ENCODE results near the gene HERC2. TPM values are rescaled to one million over a fixed set of nuclear protein-coding genes. Genes with fewer than 3 reads are reported as not detected.
"Not testable (repeated sequence)": the region's sequence is repeated elsewhere in the genome, so short reads cannot be mapped to it uniquely, and the experiment has no call there.

HERC2 gene, protein sequence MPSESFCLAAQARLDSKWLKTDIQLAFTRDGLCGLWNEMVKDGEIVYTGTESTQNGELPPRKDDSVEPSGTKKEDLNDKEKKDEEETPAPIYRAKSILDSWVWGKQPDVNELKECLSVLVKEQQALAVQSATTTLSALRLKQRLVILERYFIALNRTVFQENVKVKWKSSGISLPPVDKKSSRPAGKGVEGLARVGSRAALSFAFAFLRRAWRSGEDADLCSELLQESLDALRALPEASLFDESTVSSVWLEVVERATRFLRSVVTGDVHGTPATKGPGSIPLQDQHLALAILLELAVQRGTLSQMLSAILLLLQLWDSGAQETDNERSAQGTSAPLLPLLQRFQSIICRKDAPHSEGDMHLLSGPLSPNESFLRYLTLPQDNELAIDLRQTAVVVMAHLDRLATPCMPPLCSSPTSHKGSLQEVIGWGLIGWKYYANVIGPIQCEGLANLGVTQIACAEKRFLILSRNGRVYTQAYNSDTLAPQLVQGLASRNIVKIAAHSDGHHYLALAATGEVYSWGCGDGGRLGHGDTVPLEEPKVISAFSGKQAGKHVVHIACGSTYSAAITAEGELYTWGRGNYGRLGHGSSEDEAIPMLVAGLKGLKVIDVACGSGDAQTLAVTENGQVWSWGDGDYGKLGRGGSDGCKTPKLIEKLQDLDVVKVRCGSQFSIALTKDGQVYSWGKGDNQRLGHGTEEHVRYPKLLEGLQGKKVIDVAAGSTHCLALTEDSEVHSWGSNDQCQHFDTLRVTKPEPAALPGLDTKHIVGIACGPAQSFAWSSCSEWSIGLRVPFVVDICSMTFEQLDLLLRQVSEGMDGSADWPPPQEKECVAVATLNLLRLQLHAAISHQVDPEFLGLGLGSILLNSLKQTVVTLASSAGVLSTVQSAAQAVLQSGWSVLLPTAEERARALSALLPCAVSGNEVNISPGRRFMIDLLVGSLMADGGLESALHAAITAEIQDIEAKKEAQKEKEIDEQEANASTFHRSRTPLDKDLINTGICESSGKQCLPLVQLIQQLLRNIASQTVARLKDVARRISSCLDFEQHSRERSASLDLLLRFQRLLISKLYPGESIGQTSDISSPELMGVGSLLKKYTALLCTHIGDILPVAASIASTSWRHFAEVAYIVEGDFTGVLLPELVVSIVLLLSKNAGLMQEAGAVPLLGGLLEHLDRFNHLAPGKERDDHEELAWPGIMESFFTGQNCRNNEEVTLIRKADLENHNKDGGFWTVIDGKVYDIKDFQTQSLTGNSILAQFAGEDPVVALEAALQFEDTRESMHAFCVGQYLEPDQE (N-terminal part only)
- 58.5 to 94.5 TPM (median 61.9 TPM) in 3 replicates for total RNA-seq
- long read RNA-seq, partial matches to known transcripts: 27 of 30 reads
- long read RNA-seq, other reads (novel, unspliced or antisense): 1 of 30 reads

DNA sequence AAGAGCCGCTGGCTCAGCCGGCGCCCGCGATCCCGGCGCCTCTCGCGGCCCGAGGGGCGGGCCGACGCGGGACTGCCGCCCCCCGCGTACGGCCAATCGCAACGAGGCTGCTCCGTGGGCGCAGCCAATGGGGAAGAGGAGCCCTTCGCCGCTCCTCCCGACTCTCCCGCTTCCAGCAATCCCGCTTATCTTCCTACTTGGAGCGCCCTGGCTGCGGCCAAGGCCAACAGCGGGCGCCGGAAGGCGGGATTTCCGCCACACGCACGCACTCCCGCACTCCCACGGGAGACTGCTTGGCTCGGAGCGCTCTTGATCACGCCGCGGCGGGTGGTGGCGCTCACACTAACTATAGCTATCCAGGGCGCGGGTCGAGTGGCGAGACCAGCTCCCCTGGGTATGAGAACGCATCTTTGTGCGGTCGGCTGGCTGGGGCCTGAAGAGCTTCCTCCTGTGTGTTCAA lies at the start of gene HERC2:
Gene HERC2 (minus strand): TSS at position 51 of the 460 bp plus-strand sequence. CDS start 746 bp downstream, outside the sequence.
- not testable (repeated sequence) for DNase-seq (ENCODE audit: low spot score); H3K4me1 Mint-ChIP-seq (ENCODE audit: low read depth); H3K36me3 Mint-ChIP-seq (ENCODE audit: low read depth); H3K27me3 Mint-ChIP-seq (ENCODE audit: low read depth); H3K9me3 Mint-ChIP-seq (ENCODE audit: low read depth)
- H3K27ac Mint-ChIP-seq (ENCODE audit: unreplicated experiment): peak within 1 kb of the TSS; percentile 97
- H3K4me3 Mint-ChIP-seq (ENCODE audit: unreplicated experiment): peak within 1 kb of the TSS; percentile 98

DNA sequence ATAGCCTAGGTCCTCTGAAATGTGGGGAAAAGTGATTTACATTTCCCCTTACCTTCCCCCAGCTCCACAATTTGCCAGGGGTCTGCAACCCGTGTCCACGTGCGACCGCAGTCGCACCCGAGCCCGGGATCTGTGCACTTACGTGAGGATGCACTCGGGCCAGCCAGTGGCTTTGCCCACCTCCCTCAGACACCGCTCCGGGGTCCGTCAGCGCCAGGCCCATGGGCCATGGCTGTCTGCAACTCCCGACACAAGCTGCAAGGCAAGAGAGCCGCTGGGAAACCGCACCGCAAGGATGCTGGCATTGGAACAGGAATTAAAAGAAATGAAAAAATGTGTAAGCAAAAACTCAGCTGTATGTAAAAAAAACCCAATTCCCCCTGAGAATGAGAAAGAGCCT lies 43.5 kb upstream of the HERC2 start:
- H3K27ac Mint-ChIP-seq (ENCODE audit: unreplicated experiment); DNase-seq (ENCODE audit: low spot score); H3K36me3 Mint-ChIP-seq (ENCODE audit: low read depth); H3K4me1 Mint-ChIP-seq (ENCODE audit: low read depth); H3K27me3 Mint-ChIP-seq (ENCODE audit: low read depth); H3K9me3 Mint-ChIP-seq (ENCODE audit: low read depth); H3K4me3 Mint-ChIP-seq (ENCODE audit: unreplicated experiment): not testable (repeated sequence)

DNA sequence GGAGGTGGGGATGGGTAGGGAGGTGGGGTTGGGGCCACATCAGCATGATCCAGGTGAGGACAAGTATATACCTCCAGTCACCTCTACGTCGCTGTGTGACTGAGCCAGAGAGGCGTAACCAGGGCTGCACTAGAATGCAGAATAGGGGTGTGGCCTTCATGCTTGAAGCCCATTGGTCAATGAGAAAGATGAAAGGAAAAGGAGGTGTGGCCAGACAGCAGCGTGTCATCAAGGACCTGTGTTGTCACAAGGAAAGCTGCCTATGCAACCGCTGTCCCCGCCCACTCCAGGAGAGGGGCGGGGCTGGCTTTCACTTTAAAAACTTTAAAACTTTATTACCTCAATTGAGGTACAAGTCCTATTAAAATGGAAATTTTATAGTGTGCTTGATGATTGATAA lies 36.0 kb upstream of the HERC2 start, which contains the start of gene GOLGA6L24:
Gene GOLGA6L24 (minus strand): TSS at position 101 of the 400 bp plus-strand sequence. CDS start 61 bp downstream, at position 40.
- H3K36me3 Mint-ChIP-seq (ENCODE audit: low read depth); H3K4me1 Mint-ChIP-seq (ENCODE audit: low read depth); H3K9me3 Mint-ChIP-seq (ENCODE audit: low read depth); H3K27ac Mint-ChIP-seq (ENCODE audit: unreplicated experiment); H3K27me3 Mint-ChIP-seq (ENCODE audit: low read depth); DNase-seq (ENCODE audit: low spot score); H3K4me3 Mint-ChIP-seq (ENCODE audit: unreplicated experiment): not testable (repeated sequence)

DNA sequence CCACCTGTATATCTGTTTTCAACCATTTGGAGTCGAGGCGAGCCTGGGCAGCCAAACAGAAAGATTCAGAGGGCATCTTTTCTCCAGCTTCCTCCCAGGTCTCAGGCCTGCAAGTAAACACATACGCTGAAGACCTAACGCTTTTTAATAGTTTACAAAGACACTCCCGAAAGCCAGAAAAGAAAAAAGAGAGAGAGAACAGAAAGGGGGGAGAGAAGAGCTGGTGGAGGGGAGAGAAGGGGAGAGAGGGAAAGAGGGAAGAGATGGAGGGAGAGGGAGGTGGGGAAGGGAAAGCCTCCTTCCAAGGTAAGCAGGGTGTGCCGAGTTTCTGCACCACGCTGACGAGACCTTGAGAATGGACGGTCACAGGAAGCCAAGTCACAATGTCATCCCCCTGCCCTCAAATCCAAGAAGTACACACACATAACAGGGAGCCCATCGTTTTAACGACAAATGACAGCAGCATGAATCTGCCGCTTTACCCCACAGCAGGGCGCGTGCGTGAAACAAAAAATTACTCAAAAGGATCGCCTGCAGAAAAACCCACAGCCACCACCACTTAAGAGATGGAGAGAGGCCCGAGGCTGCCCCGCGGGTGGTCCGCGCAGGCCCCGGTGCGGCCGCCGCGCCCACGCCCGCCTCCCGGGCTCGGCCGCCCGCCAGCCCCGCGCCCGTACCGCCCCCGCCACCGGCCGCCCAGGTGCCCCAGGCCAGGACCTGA lies 461 bp downstream of the HERC2 start:
- H3K36me3 Mint-ChIP-seq (ENCODE audit: low read depth); H3K27me3 Mint-ChIP-seq (ENCODE audit: low read depth); DNase-seq (ENCODE audit: low spot score); H3K4me1 Mint-ChIP-seq (ENCODE audit: low read depth); H3K9me3 Mint-ChIP-seq (ENCODE audit: low read depth): not testable (repeated sequence)
- Mint-ChIP-seq H3K27ac (ENCODE audit: unreplicated experiment) (peak overlapping the region; percentile 97), H3K4me3 (ENCODE audit: unreplicated experiment) (peak overlapping the region; percentile 98)

DNA sequence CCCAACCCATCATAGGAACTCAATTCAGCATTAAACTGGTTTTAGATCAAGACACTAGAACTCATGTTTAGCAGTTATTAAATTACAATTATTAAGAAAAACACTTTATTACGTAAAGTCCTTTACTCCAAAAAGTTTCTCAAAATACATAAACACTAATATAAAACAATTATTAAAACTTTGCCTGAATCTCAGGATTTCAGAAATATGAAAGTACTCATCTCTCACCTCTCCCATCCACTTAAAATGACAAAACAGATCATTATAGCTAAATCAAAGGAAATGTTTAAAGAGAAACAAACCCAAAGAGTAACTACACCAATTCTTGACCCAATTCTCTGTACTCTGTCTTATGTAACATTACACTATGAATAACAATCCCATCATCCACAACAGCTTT lies 2.3 kb downstream of the HERC2 start:
- H3K27ac Mint-ChIP-seq (ENCODE audit: unreplicated experiment); H3K36me3 Mint-ChIP-seq (ENCODE audit: low read depth); H3K27me3 Mint-ChIP-seq (ENCODE audit: low read depth); H3K9me3 Mint-ChIP-seq (ENCODE audit: low read depth); H3K4me1 Mint-ChIP-seq (ENCODE audit: low read depth); H3K4me3 Mint-ChIP-seq (ENCODE audit: unreplicated experiment); DNase-seq (ENCODE audit: low spot score): not testable (repeated sequence)

DNA sequence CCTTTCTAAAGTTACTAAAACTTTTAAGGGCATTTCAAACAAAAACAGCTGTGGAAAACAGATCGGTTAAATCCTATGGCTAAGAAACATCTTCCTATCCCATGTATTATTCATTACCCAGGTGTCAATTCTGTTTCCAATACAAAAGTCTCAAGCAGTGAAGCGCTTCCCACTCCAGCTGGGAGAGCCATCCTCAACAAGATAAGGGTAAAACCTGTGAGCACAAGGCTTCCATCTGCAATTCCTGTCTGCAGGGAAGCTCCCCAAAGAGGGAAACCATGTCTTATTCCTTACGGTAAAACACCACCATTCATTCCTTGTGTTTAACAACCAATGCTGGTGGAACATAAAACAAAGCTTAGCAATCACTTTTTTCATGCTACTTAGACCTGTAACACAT lies 3.2 kb downstream of the HERC2 start:
- H3K4me1 Mint-ChIP-seq (ENCODE audit: low read depth); H3K27ac Mint-ChIP-seq (ENCODE audit: unreplicated experiment); DNase-seq (ENCODE audit: low spot score); H3K27me3 Mint-ChIP-seq (ENCODE audit: low read depth); H3K4me3 Mint-ChIP-seq (ENCODE audit: unreplicated experiment); H3K9me3 Mint-ChIP-seq (ENCODE audit: low read depth): not testable (repeated sequence)
- peaks cover 12% of the 10 kb centered on the region for H3K36me3 Mint-ChIP-seq (ENCODE audit: low read depth)

DNA sequence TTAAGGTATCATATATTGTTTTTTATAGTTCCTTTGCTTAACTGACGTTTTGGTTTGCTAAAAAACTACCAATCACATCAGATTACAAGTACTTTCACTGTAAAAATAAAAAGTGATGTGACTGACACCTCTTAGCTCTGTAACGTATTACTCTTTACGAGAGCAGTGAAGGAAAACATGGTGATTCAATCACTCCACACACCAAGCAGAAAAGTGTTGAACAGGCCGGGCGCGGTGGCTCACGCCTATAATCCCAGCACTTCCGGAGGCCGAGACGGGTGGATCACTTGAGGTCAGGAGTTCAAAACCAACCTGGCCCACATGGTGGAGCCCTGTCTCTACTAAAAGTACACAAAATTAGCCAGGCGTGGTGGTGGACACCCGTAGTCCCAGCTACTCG lies 3.9 kb downstream of the HERC2 start:
- not testable (repeated sequence) for H3K9me3 Mint-ChIP-seq (ENCODE audit: low read depth); H3K4me1 Mint-ChIP-seq (ENCODE audit: low read depth); H3K4me3 Mint-ChIP-seq (ENCODE audit: unreplicated experiment); H3K27ac Mint-ChIP-seq (ENCODE audit: unreplicated experiment); DNase-seq (ENCODE audit: low spot score); H3K27me3 Mint-ChIP-seq (ENCODE audit: low read depth)
- peaks cover 12% of the 10 kb centered on the region for H3K36me3 Mint-ChIP-seq (ENCODE audit: low read depth)

DNA sequence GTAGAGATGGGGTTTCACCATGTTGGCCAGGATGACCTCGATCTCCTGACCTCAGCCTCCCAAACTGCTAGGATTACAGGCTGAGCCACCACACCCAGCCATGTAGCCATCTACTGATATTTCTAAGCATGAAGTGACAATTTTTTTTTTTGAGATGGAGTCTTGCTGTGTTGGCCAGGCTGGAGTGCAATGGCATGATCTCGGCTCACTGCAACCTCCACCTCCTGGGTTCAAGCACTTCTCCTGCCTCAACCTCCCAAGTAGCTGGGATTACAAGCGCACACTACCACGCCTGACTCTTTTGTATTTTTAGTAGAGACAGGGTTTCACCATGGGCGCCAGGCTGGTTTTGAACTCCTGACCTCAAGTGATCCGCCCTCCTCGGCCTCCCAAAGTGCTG lies 5.0 kb downstream of the HERC2 start:
- not testable (repeated sequence) for H3K9me3 Mint-ChIP-seq (ENCODE audit: low read depth); H3K27ac Mint-ChIP-seq (ENCODE audit: unreplicated experiment); H3K4me3 Mint-ChIP-seq (ENCODE audit: unreplicated experiment); H3K27me3 Mint-ChIP-seq (ENCODE audit: low read depth); H3K4me1 Mint-ChIP-seq (ENCODE audit: low read depth); DNase-seq (ENCODE audit: low spot score)
- H3K36me3 Mint-ChIP-seq (ENCODE audit: low read depth): peaks cover 13% of the 10 kb centered on the region

DNA sequence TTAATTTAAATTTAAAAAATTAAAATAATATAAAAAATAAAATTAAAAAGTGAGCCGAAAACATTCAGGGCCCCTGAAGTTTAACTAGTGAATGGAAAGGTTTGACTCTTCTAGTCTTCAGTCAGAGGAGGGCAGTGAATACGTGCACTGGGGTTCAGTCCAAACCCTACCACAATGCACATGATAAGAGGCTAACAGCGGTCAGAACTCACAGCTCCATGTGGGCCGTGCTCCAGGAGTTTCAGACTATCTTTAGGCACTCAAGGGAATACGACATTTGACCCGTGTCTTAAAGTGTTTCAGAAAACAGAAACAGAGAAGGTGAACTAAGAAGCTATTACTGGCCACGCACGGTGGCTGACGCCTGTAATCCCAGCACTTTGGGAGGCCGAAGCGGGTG lies 11.5 kb downstream of the HERC2 start:
- Mint-ChIP-seq H3K9me3 (ENCODE audit: low read depth) (peaks cover 14% of the 10 kb centered on the region), H3K36me3 (ENCODE audit: low read depth) (peaks cover 29% of the 10 kb centered on the region)
- H3K27me3 Mint-ChIP-seq (ENCODE audit: low read depth); H3K27ac Mint-ChIP-seq (ENCODE audit: unreplicated experiment); H3K4me1 Mint-ChIP-seq (ENCODE audit: low read depth); DNase-seq (ENCODE audit: low spot score); H3K4me3 Mint-ChIP-seq (ENCODE audit: unreplicated experiment): not testable (repeated sequence)

DNA sequence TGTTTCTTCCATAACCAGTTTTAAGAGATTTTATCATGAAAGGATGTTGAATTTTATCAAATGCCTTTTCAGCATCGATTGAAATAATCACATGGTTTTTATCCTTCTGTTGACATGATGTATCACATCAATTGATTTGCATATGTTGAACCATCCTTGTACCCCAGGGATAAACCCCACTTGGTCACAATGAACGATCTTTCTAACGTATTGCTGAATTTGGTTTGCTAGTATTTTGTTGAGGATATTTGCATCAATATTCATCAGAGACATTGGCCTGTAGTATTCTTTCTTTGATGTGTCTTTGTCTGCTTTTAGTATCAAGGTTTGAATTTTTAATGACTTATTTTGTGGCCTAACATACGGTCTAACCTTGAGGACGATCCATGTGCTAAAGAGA lies 13.3 kb downstream of the HERC2 start:
- not testable (repeated sequence) for H3K4me3 Mint-ChIP-seq (ENCODE audit: unreplicated experiment); H3K27me3 Mint-ChIP-seq (ENCODE audit: low read depth); H3K4me1 Mint-ChIP-seq (ENCODE audit: low read depth); H3K27ac Mint-ChIP-seq (ENCODE audit: unreplicated experiment); DNase-seq (ENCODE audit: low spot score)
- peaks cover 14% of the 10 kb centered on the region for H3K9me3 Mint-ChIP-seq (ENCODE audit: low read depth)
- peaks cover 22% of the 10 kb centered on the region for H3K36me3 Mint-ChIP-seq (ENCODE audit: low read depth)

DNA sequence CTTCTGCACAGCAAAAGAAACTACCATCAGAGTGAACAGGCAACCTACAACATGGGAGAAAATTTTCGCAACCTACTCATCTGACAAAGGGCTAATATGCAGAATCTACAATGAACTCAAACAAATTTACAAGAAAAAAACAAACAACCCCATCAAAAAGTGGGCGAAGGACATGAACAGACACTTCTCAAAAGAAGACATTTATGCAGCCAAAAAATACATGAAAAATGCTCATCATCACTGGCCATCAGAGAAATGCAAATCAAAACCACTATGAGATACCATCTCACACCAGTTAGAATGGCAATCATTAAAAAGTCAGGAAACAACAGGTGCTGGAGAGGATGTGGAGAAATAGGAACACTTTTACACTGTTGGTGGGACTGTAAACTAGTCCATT lies 16.3 kb downstream of the HERC2 start:
- H3K36me3 Mint-ChIP-seq (ENCODE audit: low read depth): peaks cover 21% of the 10 kb centered on the region
- not testable (repeated sequence) for H3K27ac Mint-ChIP-seq (ENCODE audit: unreplicated experiment); H3K4me1 Mint-ChIP-seq (ENCODE audit: low read depth); H3K4me3 Mint-ChIP-seq (ENCODE audit: unreplicated experiment); H3K27me3 Mint-ChIP-seq (ENCODE audit: low read depth); DNase-seq (ENCODE audit: low spot score)
- H3K9me3 Mint-ChIP-seq (ENCODE audit: low read depth): peaks cover 17% of the 10 kb centered on the region

Measured in chondrocyte (in vitro differentiated cells).